Mammary epithelial cell (primary cell): Measurements from ENCODE around the gene ANKRD12.

Experiments used
- EZH2 ChIP-seq: IDR thresholded peaks from 2 replicates; pipeline ENCODE4 v1.6.1; 2012; ENCODE audit warnings: low read length, inconsistent platforms, borderline replicate concordance
- TF ChIP-seq, protein P1 (sequence below), 2 donors: IDR thresholded peaks in 1 of 2; conservative IDR thresholded peaks in 1 of 2; 2 replicates each; pipeline ENCODE4 v1.5.1; 2011 to 2012; ENCODE audit warnings: inconsistent platforms in 2 of 2, low read length in 2 of 2, mild to moderate bottlenecking in 2 of 2, control low read depth in 1 of 2, low read depth in 1 of 2; ENCODE audit not compliant: insufficient read depth in 1 of 2; ENCODE audit errors: extremely low read depth in 1 of 2

DNA sequence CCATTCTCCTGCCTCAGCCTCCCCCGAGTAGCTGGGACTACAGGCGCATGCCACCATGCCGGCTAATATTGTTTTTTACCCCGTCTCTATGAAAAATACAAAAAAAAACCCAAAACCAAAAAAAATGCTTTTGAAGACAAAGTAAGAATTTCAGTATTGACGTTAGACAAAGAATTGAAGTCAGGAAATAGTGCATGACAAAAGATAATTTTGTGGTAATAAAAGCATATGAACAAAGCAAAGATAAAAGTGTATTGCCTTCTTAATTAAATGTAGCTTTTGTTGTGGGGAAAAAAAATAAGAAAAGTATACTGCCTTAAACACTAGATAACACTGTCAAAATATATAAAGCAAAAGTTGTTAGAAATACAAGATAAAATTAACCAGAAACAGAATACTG is 86.8 kb downstream of the ANKRD12 start:
- TF ChIP-seq, protein P1, sequence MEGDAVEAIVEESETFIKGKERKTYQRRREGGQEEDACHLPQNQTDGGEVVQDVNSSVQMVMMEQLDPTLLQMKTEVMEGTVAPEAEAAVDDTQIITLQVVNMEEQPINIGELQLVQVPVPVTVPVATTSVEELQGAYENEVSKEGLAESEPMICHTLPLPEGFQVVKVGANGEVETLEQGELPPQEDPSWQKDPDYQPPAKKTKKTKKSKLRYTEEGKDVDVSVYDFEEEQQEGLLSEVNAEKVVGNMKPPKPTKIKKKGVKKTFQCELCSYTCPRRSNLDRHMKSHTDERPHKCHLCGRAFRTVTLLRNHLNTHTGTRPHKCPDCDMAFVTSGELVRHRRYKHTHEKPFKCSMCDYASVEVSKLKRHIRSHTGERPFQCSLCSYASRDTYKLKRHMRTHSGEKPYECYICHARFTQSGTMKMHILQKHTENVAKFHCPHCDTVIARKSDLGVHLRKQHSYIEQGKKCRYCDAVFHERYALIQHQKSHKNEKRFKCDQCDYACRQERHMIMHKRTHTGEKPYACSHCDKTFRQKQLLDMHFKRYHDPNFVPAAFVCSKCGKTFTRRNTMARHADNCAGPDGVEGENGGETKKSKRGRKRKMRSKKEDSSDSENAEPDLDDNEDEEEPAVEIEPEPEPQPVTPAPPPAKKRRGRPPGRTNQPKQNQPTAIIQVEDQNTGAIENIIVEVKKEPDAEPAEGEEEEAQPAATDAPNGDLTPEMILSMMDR (conservative IDR thresholded peaks at IDR 0.05 in 1 of 2, IDR thresholded peaks at IDR 0.05 in 1 of 2; ENCODE audit: extremely low read depth in 1 of 2, insufficient read depth in 1 of 2, low read depth in 1 of 2, low read length in 2 of 2): no peak
- TF ChIP-seq EZH2: no peak
